ENCODE results near the gene IFT57. TPM values are rescaled to one million over a fixed set of nuclear protein-coding genes. Genes with fewer than 3 reads are reported as not detected.
"Not testable (repeated sequence)": the region's sequence is repeated elsewhere in the genome, so short reads cannot be mapped to it uniquely, and the experiment has no call there.

Gene IFT57
- total RNA-seq, 2 donors from 2014 or later: 19.6 to 23.0 TPM

DNA sequence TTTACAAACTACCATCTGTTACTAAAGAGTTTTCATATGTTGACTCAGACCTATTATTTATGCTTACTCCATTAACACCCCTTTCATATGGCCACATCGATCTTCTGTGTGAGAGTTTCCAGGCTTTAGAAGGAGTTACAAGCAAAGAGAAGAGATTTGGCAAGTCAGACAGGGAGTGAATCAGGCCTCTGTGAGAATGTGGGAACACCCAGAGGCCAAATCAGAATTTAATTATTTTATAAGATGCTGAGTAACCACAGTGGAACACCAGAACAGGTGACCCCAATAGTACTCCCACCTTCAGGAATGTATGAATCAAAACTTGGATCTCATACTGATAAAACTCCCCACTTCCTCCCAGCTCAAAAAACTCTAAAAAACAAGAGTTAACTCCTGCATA, 42.0 kb downstream of the IFT57 start:
- Mint-ChIP-seq H3K36me3 (ENCODE audit: insufficient read depth in 2 of 2) (peaks cover 2 to 6% of the 10 kb centered on the region in 2 donors), H3K27ac (no peak overlapping the region), H3K4me3 (no peak overlapping the region), H3K27me3 (ENCODE audit: low read depth) (no peaks in the 10 kb centered on the region), H3K4me1 (ENCODE audit: low read depth) (peaks cover 40% of the 10 kb centered on the region), H3K9me3 (no peaks in the 10 kb centered on the region)
- ATAC-seq (replicated peaks in 1 of 2) (no peak), DNase-seq (no peak)

DNA sequence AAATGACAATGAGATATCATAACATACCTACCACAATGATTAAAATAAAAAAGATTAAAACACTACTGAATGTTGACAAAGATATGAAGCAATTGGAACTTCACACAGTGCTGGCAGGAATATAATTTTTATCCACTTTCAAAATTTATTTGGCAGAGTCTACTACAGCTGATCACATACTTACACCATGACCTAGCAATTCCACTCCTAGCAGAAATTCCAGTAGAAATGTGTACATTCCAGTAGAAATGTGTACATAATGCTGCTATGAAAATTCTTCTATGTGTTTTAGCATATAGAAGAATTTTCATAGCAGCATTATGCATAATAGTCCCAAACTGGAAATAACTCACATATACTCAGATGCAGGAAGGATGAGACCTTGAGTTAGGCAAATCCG, 43.5 kb downstream of the IFT57 start:
- ATAC-seq (replicated peaks in 1 of 2) (no peak), DNase-seq (no peak)
- Mint-ChIP-seq H3K36me3 (ENCODE audit: insufficient read depth in 2 of 2) (no peaks in the 10 kb centered on the region), H3K27me3 (ENCODE audit: low read depth) (no peaks in the 10 kb centered on the region), H3K4me1 (ENCODE audit: low read depth) (peaks cover 43% of the 10 kb centered on the region), H3K4me3 (no peak overlapping the region), H3K27ac (no peak overlapping the region), H3K9me3 (no peaks in the 10 kb centered on the region)

DNA sequence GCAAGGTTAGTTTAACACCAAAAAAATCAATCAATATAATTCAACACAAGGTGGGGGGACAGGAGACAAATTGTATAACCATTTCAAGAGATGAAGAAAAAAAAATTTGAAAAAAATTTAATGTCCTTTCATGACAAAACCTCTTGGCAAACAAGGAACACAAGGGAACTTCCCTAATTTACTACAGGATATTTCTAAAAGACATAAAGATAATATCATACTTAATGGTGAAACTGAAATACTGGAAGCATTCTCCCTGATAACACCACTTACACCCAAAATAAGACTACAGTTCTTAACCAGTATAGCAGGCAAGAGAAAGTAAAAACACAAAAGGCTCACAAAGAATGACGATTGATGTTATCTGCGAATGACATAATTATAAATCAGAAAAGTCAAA, 44.7 kb downstream of the IFT57 start:
- ATAC-seq (replicated peaks in 1 of 2) (no peak), DNase-seq (no peak)
- no peaks in the 10 kb centered on the region for H3K9me3 Mint-ChIP-seq
- no peak overlapping the region for H3K27ac Mint-ChIP-seq
- no peaks in the 10 kb centered on the region for H3K27me3 Mint-ChIP-seq (ENCODE audit: low read depth)
- H3K4me1 Mint-ChIP-seq (ENCODE audit: low read depth): peaks cover 46% of the 10 kb centered on the region
- no peak overlapping the region for H3K4me3 Mint-ChIP-seq
- no peaks in the 10 kb centered on the region for H3K36me3 Mint-ChIP-seq (ENCODE audit: insufficient read depth in 2 of 2)

DNA sequence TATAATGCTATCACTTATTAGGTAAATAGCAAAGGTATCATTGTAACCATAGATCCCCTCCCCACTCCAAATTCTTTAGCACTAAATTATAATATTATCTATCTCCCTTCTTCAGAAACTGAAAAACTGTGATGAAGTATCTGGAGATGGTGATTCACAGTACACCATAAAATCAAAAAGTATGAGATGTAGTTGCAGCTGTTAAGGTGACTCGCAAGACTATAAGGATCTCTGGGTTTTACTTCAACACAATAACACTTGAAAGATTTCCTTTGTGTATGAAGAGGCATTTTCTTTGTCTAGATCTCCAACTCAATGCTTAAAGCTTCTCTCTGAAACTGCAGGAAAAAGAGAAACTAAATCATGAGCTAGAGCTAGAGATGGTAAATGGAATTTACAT, 46.9 kb downstream of the IFT57 start:
- H3K27ac Mint-ChIP-seq: peak overlapping the region; percentile 80
- DNase-seq (no peak), ATAC-seq (replicated peaks in 1 of 2) (peak in 1 of 2 donors; percentile 35)

DNA sequence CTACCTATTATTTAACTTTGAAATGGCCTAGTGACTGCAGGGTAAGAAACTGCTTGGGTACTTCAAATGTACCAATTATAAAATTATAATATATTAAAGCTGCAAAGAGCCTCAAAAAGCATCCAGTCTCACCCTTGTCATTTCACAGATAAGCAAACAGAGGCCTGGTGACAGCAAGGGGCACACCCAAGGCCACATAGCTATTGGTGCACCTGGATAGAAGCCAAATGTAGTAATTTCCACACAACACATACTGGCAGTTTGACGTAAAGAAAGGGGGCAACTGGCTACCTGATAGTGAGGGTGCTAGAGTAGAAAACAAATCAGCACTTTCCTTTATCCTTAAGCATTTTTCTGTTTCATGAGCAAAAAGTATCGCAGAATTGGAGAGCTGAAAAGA, 51.1 kb downstream of the IFT57 start:
- no peak for ATAC-seq (replicated peaks in 1 of 2)

More for the DNA sequence above, 46.9 kb downstream of the IFT57 start:
- H3K4me1 Mint-ChIP-seq (ENCODE audit: low read depth): peaks cover 48% of the 10 kb centered on the region
- no peaks in the 10 kb centered on the region for H3K27me3 Mint-ChIP-seq (ENCODE audit: low read depth)
- H3K9me3 Mint-ChIP-seq: no peaks in the 10 kb centered on the region
- H3K36me3 Mint-ChIP-seq (ENCODE audit: insufficient read depth in 2 of 2): no peaks in the 10 kb centered on the region
- H3K4me3 Mint-ChIP-seq: peak overlapping the region; percentile 63 to 67

DNA sequence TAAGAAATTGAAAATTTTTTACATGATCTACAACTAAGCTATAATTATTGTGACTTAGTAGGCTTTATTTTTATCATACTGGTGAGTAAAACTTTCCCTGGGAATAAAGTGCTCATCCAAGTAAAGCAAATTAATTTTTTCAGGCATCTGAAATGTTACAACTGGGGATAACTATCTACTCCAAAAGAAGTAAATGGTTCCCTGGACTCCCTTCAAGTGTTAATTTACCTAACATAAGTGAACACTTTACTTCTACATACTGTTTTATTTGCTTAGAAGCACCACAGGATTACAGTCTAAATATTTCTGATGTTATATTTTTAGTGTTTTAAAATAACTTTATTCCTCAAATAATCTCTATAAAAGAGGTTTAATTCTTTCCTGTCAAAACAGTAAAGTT, 57.8 kb downstream of the IFT57 start:
- Mint-ChIP-seq H3K27ac (no peak overlapping the region), H3K4me3 (no peak overlapping the region), H3K9me3 (no peaks in the 10 kb centered on the region), H3K4me1 (ENCODE audit: low read depth) (no peaks in the 10 kb centered on the region), H3K36me3 (ENCODE audit: insufficient read depth in 2 of 2) (peaks cover 2 to 4% of the 10 kb centered on the region in 2 donors), H3K27me3 (ENCODE audit: low read depth) (no peaks in the 10 kb centered on the region)
- DNase-seq (no peak), ATAC-seq (replicated peaks in 1 of 2) (no peak)

More for the DNA sequence above, 51.1 kb downstream of the IFT57 start:
- Mint-ChIP-seq H3K27ac (no peak overlapping the region), H3K4me1 (ENCODE audit: low read depth) (peaks cover 23% of the 10 kb centered on the region), H3K36me3 (ENCODE audit: insufficient read depth in 2 of 2) (peaks cover 2% of the 10 kb centered on the region in 2 donors), H3K9me3 (peaks cover 0 to 2% of the 10 kb centered on the region in 2 donors), H3K4me3 (no peak overlapping the region), H3K27me3 (ENCODE audit: low read depth) (no peaks in the 10 kb centered on the region)
- no peak for DNase-seq

DNA sequence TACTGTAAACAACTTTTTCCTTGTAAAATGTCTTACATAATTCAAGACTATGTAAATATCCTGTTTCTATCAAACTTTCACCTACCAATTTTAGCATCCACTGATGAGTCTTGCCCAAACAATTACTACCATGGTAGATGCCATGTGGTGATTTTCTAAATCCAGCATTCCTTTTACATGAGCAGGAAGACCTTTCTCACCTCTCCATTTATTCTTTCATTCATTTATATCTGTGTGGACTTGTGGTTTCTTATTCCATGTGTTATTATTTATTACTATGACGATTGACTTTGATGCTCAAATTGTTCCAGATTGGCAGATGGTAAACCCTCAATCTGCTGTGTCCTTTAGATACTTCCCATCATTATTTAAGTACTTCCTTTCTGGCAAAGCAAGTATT, 62.4 kb downstream of the IFT57 start:
- Mint-ChIP-seq H3K9me3 (no peaks in the 10 kb centered on the region), H3K4me3 (no peak overlapping the region), H3K36me3 (ENCODE audit: insufficient read depth in 2 of 2) (peaks cover 0 to 2% of the 10 kb centered on the region in 2 donors), H3K27ac (no peak overlapping the region), H3K27me3 (ENCODE audit: low read depth) (no peaks in the 10 kb centered on the region), H3K4me1 (ENCODE audit: low read depth) (no peaks in the 10 kb centered on the region)
- ATAC-seq (replicated peaks in 1 of 2) (no peak), DNase-seq (no peak)

DNA sequence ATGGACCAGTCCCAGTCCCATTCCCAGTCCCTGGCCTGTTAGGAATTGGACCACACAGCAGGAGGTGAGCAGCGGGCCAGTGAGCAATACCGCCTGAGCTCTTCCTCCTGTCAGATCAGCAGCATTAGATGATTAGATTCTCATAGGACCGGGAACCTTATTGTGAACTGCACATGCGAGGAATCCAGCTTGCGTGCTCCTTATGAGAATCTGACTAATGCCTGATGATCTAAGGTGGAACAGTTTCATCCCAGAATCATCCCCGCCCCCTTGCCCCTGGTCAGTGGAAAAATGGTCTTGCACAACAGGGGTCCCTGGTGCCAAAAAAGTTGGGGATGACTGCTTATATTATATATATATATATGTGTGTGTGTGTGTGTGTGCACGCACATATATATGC, 63.1 kb downstream of the IFT57 start:
- H3K4me1 Mint-ChIP-seq (ENCODE audit: low read depth): no peaks in the 10 kb centered on the region
- ATAC-seq (replicated peaks in 1 of 2): no peak
- no peaks in the 10 kb centered on the region for H3K27me3 Mint-ChIP-seq (ENCODE audit: low read depth)

DNA sequence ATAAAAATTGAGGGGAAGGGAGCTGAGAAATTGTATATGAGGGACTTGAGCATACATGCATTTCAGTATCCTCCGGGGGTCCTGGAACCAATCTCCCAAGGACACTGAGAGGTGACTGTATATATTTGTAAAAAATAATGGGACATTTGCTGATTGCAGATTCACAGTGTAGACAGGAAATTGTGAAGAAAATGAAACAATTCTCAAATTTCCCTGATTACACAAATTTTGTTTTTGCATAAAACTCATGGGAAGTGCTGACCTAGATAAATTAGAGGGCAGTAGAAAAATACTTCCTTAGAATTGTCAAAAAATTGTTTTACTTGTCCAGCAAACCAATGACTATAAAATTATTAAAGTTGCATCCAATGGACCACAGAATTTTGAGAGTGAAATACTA, 64.0 kb downstream of the IFT57 start:
- Mint-ChIP-seq H3K9me3 (no peaks in the 10 kb centered on the region), H3K4me1 (ENCODE audit: low read depth) (peaks cover 2% of the 10 kb centered on the region), H3K36me3 (ENCODE audit: insufficient read depth in 2 of 2) (no peaks in the 10 kb centered on the region), H3K27me3 (ENCODE audit: low read depth) (no peaks in the 10 kb centered on the region), H3K4me3 (no peak overlapping the region), H3K27ac (no peak overlapping the region)
- ATAC-seq (replicated peaks in 1 of 2): no peak
- DNase-seq: no peak

More for the DNA sequence above, 63.1 kb downstream of the IFT57 start:
- no peak overlapping the region for H3K27ac Mint-ChIP-seq
- DNase-seq: no peak
- H3K4me3 Mint-ChIP-seq: no peak overlapping the region
- no peaks in the 10 kb centered on the region for H3K36me3 Mint-ChIP-seq (ENCODE audit: insufficient read depth in 2 of 2)
- H3K9me3 Mint-ChIP-seq: no peaks in the 10 kb centered on the region

DNA sequence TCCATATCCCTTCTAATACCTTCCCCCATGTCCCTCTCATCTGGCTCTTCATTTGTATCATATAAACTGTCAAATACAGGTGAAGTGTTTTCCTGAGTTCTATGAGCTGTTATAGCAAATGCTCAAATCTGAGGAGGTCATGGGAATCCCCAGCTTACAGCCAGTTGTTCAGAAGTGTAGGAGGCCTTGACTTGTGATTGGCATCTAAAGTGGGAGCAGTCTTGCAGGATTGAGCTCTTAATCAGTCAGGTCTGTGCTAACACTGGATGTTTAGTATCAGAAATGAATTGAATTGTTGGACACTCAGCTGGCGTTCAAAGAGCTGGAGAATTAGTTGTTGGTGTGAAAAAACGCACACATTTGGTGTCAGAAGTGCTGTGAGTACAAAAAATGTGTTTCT, 65.0 kb downstream of the IFT57 start:
- Mint-ChIP-seq H3K4me1 (ENCODE audit: low read depth) (peaks cover 7% of the 10 kb centered on the region), H3K27me3 (ENCODE audit: low read depth) (no peaks in the 10 kb centered on the region), H3K36me3 (ENCODE audit: insufficient read depth in 2 of 2) (no peaks in the 10 kb centered on the region), H3K4me3 (no peak overlapping the region), H3K9me3 (no peaks in the 10 kb centered on the region), H3K27ac (no peak overlapping the region)
- DNase-seq (no peak), ATAC-seq (replicated peaks in 1 of 2) (no peak)

DNA sequence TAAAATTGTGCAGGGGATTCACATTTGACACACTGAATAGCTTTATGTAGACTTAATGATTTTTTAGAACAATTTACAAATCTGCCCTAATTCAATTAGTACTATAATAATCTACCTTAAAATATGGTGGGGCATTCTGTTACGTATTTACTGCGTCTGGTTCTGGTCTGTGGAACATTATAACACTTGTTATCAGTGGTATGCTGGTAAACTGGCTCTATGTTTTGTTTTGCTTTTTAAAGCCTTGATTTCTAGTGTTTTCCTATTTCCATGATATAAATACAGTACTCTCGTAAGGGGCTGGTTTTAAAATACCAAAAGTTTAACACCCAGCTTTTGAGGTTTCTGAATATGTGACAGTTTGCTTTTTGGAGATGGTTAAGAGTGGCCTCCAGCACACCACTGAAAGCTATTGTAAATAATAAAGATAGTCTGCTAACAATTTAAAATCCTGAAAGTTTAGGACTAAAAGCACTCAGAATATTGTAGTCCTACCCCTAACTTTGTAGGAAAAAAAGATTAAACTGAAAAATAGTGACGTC, 65.8 kb downstream of the IFT57 start:
- DNase-seq: no peak
- Mint-ChIP-seq H3K4me3 (no peak overlapping the region), H3K27me3 (ENCODE audit: low read depth) (no peaks in the 10 kb centered on the region), H3K27ac (no peak overlapping the region), H3K4me1 (ENCODE audit: low read depth) (peaks cover 7% of the 10 kb centered on the region), H3K36me3 (ENCODE audit: insufficient read depth in 2 of 2) (no peaks in the 10 kb centered on the region), H3K9me3 (no peaks in the 10 kb centered on the region)
- no peak for ATAC-seq (replicated peaks in 1 of 2)

DNA sequence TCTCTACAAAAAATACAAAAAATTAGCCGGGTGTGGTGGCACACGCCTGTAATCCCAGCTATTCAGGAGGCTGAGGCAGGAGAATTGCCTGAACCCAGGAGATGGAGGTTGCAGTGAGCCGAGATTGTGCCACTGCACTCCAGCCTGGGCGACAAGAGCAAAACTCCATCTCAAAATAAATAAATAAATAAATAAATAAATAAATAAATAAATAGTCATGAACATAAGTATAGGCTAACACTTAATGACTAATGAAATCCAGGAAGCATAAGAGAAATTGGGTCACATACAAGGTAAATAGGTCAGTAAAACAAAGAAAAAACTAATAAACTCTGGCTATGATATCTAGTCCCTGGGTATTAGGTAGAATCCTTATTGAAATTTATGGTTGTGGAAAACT, 66.6 kb downstream of the IFT57 start:
- not testable (repeated sequence) for H3K4me3 Mint-ChIP-seq; H3K4me1 Mint-ChIP-seq (ENCODE audit: low read depth)

DNA sequence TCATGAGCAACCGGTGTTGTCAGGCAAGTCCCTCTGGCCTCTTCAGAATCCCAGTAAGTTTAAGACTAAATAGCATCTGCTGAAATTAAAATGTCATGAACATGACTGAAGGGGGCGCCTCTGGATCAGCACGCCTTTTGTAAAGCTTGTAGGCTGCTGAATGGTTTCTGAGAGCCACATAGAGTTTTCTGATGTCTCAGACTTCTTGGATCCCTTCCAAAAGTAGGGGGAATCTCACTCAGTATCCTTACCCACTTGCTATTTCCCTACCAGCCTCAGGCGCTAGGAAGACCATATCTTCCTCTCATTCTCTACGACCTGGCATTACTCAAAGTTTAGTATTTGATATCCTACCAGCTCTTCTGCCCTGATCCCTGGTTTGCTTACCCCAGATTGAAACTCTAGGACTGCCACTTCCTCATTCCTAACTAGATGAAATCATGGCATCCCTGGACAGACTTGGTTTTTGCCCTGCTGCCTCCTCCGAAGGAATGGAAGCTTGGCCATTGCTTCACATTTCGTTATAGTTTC, 68.7 kb downstream of the IFT57 start:
- Mint-ChIP-seq H3K27me3 (ENCODE audit: low read depth) (no peaks in the 10 kb centered on the region), H3K9me3 (no peaks in the 10 kb centered on the region), H3K36me3 (ENCODE audit: insufficient read depth in 2 of 2) (no peaks in the 10 kb centered on the region), H3K27ac (no peak overlapping the region), H3K4me1 (ENCODE audit: low read depth) (peaks cover 11% of the 10 kb centered on the region), H3K4me3 (no peak overlapping the region)
- ATAC-seq (replicated peaks in 1 of 2): peak; percentile 67 to 74
- DNase-seq: peak; percentile 59 to 62

More for the DNA sequence above, 66.6 kb downstream of the IFT57 start:
- not testable (repeated sequence) for H3K27ac Mint-ChIP-seq; ATAC-seq (replicated peaks in 1 of 2); H3K9me3 Mint-ChIP-seq; H3K27me3 Mint-ChIP-seq (ENCODE audit: low read depth); DNase-seq; H3K36me3 Mint-ChIP-seq (ENCODE audit: insufficient read depth in 2 of 2)

DNA sequence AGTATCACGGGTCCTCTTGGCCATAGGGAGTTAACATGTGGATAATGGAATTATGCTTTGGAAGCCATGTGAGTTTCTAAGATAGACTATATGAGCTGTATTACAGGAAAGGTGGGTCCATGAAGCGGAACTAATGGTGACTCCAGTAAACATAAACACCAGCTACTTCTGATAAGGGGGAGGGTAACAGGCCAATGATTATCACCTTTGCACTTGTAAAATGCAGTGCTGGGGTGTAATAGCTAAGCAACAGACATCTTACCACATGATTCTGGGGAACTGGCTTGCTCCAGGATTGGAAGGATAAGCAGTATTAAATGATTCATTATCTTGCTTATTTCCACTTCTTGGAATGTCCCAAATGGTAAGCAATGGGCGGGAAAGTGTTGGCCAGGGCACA, 70.0 kb downstream of the IFT57 start:
- Mint-ChIP-seq H3K27me3 (ENCODE audit: low read depth) (no peaks in the 10 kb centered on the region), H3K4me1 (ENCODE audit: low read depth) (peaks cover 14% of the 10 kb centered on the region), H3K27ac (no peak overlapping the region), H3K9me3 (no peaks in the 10 kb centered on the region), H3K36me3 (ENCODE audit: insufficient read depth in 2 of 2) (no peaks in the 10 kb centered on the region), H3K4me3 (no peak overlapping the region)
- DNase-seq (no peak), ATAC-seq (replicated peaks in 1 of 2) (no peak)

Data from activated T-cell treated with anti-CD3 and anti-CD28 coated beads, Interleukin-2, amount 50 U/mL, for 72 hours (primary cell).